Measurements from ENCODE around the gene SHB. TPM values are rescaled to one million over a fixed set of nuclear protein-coding genes. Genes with fewer than 3 reads are reported as not detected.

Gene SHB
- total and polyA plus RNA-seq, 2 of the 8 experiments (the other 6 are each of a cell fraction or from before 2014, with no cell fraction given), result 4.1 to 12.6 TPM

- TF ChIP-seq EGR1 (IDR thresholded peaks at IDR 0.05; ENCODE audit: borderline replicate concordance, low read depth, low read length) (no peak), KDM5A (IDR thresholded peaks at IDR 0.05; ENCODE audit: low read length) (no peak)
These were observed 125.4 kb downstream of the SHB start (continued) for GRCh38 chr9:37943345-37944265.
